MG63 (cell line): Measurements from ENCODE around the gene BAK1. TPM values are rescaled to one million over a fixed set of nuclear protein-coding genes. Genes with fewer than 3 reads are reported as not detected.
A peak's percentile ranks its signal among the peaks of the same experiment; 100 is the strongest.
"Not testable (repeated sequence)": the region's sequence is repeated elsewhere in the genome, so short reads cannot be mapped to it uniquely, and the experiment has no call there.

Source experiments
- DNase-seq: peaks from one replicate; pipeline ENCODE4 v3.0.0-alpha.2; 2020
- H3K27me3 ChIP-seq: fragments of 250-450 bp; sonication (Bioruptor Pico); 2 replicates; pipeline ENCODE4 v1.5.1; 2020; ENCODE audit warnings: mild to moderate bottlenecking, moderate library complexity
- H3K36me3 ChIP-seq: fragments of 250-450 bp; sonication (Bioruptor Pico); 2 replicates; pipeline ENCODE4 v1.5.1; 2020; ENCODE audit warnings: mild to moderate bottlenecking, moderate library complexity
- H3K4me3 ChIP-seq: fragments of 250-450 bp; sonication (Bioruptor Pico); 2 replicates; pipeline ENCODE4 v1.5.1; 2020; ENCODE audit warnings: mild to moderate bottlenecking, moderate library complexity
- H3K9me3 ChIP-seq: fragments of 250-450 bp; sonication (Bioruptor Pico); 2 replicates; pipeline ENCODE4 v1.5.1; 2020; ENCODE audit warnings: mild to moderate bottlenecking, moderate library complexity
- total RNA-seq: library from RNA; depleted of rRNA; stranded (reverse); fragments of >200 nt; shearing (Covaris generic); gene quantifications from 2 replicates; pipeline ENCODE4 v1.2.3, GENCODE V29; 2014; ENCODE audit warnings: low replicate concordance; rRNA removed

The BAK1 gene
- total RNA-seq, 1 experiment from 2014 or later, result 21.8 TPM

- Histone ChIP-seq H3K9me3 (no peaks in the 10 kb centered on the region), H3K27me3 (no peaks in the 10 kb centered on the region), H3K4me3 (no peak overlapping the region), H3K36me3 (no peaks in the 10 kb centered on the region)
- DNase-seq, result no peak
Observed at GRCh38 chr6:33547499-33547898, 32.6 kb downstream of the BAK1 start.

- Histone ChIP-seq H3K9me3 (no peaks in the 10 kb centered on the region), H3K36me3 (no peaks in the 10 kb centered on the region), H3K27me3 (no peaks in the 10 kb centered on the region), H3K4me3 (no peak overlapping the region)
- DNase-seq, result no peak
Observed at GRCh38 chr6:33546766-33547165, 33.3 kb downstream of the BAK1 start.

GRCh38 chr6:33545292-33545691 is 34.8 kb downstream of the BAK1 start:
- H3K9me3 ChIP-seq, H3K27me3 ChIP-seq, H3K36me3 ChIP-seq, H3K4me3 ChIP-seq: not testable (repeated sequence)
- DNase-seq, result peak; percentile 11

- DNase-seq, result no peak
- H3K9me3 ChIP-seq, result no peaks in the 10 kb centered on the region
- no peaks in the 10 kb centered on the region for H3K36me3 ChIP-seq
- H3K27me3 ChIP-seq, result no peaks in the 10 kb centered on the region
- no peak overlapping the region for H3K4me3 ChIP-seq
Observed at GRCh38 chr6:33543116-33543515, 37.0 kb downstream of the BAK1 start.

GRCh38 chr6:33540768-33541167 is 39.3 kb downstream of the BAK1 start:
- Histone ChIP-seq H3K4me3 (no peak overlapping the region), H3K9me3 (no peaks in the 10 kb centered on the region), H3K27me3 (no peaks in the 10 kb centered on the region), H3K36me3 (no peaks in the 10 kb centered on the region)
- no peak for DNase-seq

GRCh38 chr6:33534702-33535101 is 45.4 kb downstream of the BAK1 start:
- no peak for DNase-seq
- H3K27me3 ChIP-seq, result no peaks in the 10 kb centered on the region
- H3K9me3 ChIP-seq, result no peaks in the 10 kb centered on the region
- H3K4me3 ChIP-seq, result no peak overlapping the region
- H3K36me3 ChIP-seq, result no peaks in the 10 kb centered on the region

- H3K9me3 ChIP-seq, H3K27me3 ChIP-seq, H3K4me3 ChIP-seq, H3K36me3 ChIP-seq, DNase-seq: not testable (repeated sequence)
Observed at GRCh38 chr6:33533163-33533869, 46.8 kb downstream of the BAK1 start.

- not testable (repeated sequence) for H3K27me3 ChIP-seq, H3K9me3 ChIP-seq, DNase-seq, H3K36me3 ChIP-seq, H3K4me3 ChIP-seq
Observed at GRCh38 chr6:33532431-33532830, 47.6 kb downstream of the BAK1 start.

GRCh38 chr6:33530617-33531016 is 49.5 kb downstream of the BAK1 start:
- H3K9me3 ChIP-seq, DNase-seq, H3K27me3 ChIP-seq, H3K36me3 ChIP-seq, H3K4me3 ChIP-seq: not testable (repeated sequence)

Other genes with a start within 250 kb of the BAK1 start
- gene KIFC1, start 188.5 kb downstream of the BAK1 start, total RNA-seq, result 36.6 and 45.5 TPM in 2 replicates
- 11.6 and 12.6 TPM in 2 replicates for gene PHF1, start 169.3 kb downstream of the BAK1 start, total RNA-seq
- 158 and 230 TPM in 2 replicates for gene CUTA, start 162.2 kb downstream of the BAK1 start, total RNA-seq
- gene SYNGAP1, start 160.2 kb downstream of the BAK1 start, total RNA-seq, result 0.92 and 0.96 TPM in 2 replicates
- gene ZBTB9, start 125.7 kb downstream of the BAK1 start, total RNA-seq, result 5.6 and 6.9 TPM in 2 replicates
- gene ITPR3, start 41.0 kb upstream of the BAK1 start, total RNA-seq, result 7.1 and 14.5 TPM in 2 replicates
- 10.8 and 36.4 TPM in 2 replicates for gene UQCC2, start 131.4 kb upstream of the BAK1 start, total RNA-seq
- gene IP6K3, start 166.6 kb upstream of the BAK1 start, total RNA-seq, result not detected in 2 replicates
- 30.5 and 36.0 TPM in 2 replicates for gene LEMD2, start 208.9 kb upstream of the BAK1 start, total RNA-seq
- not detected in 2 replicates for gene MLN, start 223.7 kb upstream of the BAK1 start, total RNA-seq